Fibroblast of the aortic adventitia (primary cell): ENCODE data around the gene PRRC2C. TPM values are rescaled to one million over a fixed set of nuclear protein-coding genes. Genes with fewer than 3 reads are reported as not detected.

Experiments
- DNase-seq: peaks from one replicate; pipeline ENCODE4 v3.0.0-alpha.2; 2010; ENCODE audit warnings: low read depth
- H3K4me3 ChIP-seq: 2 replicates; pipeline ENCODE4 v1.5.1; 2011; ENCODE audit warnings: low read depth, mild to moderate bottlenecking, control low read depth, low read length, moderate library complexity
- total RNA-seq: library from RNA; depleted of rRNA; stranded (reverse); fragments of >200 nt; gene quantifications from 2 replicates; pipeline ENCODE4 v1.2.3, GENCODE V29; 2012; ENCODE audit warnings: low replicate concordance
- TF ChIP-seq, protein P1 (sequence below): IDR thresholded peaks from 2 replicates; pipeline ENCODE4 v1.5.1; 2011; ENCODE audit warnings: mild to moderate bottlenecking, low read length, control low read depth, inconsistent platforms; ENCODE audit not compliant: insufficient read depth

The PRRC2C gene
- total RNA-seq, 1 donor: 79.3 TPM

DNA sequence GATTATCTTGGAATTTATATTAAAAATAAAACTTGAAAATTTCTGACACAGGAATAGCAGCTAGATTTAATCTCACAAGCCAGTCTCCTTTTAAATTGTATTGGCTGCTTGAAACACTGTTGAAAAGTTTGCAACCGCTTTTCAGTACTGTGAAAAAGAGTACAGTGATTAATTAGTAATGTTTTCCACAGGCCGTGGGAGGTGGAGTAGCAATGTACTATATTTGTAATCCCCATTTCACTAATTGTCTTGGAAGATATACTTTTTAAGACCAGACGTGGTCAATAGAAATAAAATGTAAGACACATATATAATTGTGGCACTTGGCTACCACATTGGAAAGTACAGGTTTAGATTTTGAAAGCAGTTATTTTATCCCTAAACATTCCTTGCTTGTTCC is 95.9 kb downstream of the PRRC2C start:
- H3K4me3 ChIP-seq: no peak overlapping the region
- no peak for DNase-seq
- TF ChIP-seq, protein P1, sequence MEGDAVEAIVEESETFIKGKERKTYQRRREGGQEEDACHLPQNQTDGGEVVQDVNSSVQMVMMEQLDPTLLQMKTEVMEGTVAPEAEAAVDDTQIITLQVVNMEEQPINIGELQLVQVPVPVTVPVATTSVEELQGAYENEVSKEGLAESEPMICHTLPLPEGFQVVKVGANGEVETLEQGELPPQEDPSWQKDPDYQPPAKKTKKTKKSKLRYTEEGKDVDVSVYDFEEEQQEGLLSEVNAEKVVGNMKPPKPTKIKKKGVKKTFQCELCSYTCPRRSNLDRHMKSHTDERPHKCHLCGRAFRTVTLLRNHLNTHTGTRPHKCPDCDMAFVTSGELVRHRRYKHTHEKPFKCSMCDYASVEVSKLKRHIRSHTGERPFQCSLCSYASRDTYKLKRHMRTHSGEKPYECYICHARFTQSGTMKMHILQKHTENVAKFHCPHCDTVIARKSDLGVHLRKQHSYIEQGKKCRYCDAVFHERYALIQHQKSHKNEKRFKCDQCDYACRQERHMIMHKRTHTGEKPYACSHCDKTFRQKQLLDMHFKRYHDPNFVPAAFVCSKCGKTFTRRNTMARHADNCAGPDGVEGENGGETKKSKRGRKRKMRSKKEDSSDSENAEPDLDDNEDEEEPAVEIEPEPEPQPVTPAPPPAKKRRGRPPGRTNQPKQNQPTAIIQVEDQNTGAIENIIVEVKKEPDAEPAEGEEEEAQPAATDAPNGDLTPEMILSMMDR: no peak

DNA sequence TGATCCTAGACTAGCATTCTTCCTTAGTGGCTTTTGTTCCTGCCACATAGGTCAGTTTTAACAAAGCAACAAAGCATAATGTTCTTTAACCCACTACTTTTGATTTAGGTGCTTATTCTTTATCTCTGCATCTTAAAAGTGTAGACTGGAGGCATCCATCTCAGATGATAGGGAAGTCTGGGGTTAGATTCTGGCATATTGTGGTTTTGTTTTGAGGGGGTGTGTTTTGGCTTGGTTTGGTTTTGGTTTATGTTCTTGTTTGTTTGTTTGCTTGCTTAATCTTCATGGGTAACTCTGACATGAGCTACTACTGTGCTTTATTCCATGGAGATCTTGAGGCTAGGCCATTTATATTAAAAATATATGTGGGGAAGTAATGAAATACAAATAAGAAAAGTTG is 96.4 kb downstream of the PRRC2C start:
- TF ChIP-seq, protein P1: no peak
- H3K4me3 ChIP-seq: no peak overlapping the region
- DNase-seq: no peak

DNA sequence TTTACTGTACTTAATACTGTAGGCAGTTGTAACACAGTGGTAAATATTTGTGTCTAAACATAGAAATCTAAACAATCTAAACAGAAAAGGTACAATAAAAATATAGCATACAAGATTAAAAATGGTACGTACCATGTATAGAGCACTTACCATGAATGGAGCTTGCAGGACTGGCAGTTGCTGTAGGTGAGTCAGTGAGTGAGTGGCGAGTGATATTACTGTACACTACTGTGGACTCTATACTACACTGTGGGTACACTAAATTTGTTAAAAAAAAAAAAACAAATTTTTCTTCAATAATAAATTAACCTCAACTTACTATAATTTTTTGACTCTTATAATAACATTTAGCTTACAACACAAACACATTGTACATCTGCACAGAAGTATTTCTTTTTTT is 97.3 kb downstream of the PRRC2C start:
- TF ChIP-seq, protein P1: no peak
- DNase-seq: no peak
- no peak overlapping the region for H3K4me3 ChIP-seq

DNA sequence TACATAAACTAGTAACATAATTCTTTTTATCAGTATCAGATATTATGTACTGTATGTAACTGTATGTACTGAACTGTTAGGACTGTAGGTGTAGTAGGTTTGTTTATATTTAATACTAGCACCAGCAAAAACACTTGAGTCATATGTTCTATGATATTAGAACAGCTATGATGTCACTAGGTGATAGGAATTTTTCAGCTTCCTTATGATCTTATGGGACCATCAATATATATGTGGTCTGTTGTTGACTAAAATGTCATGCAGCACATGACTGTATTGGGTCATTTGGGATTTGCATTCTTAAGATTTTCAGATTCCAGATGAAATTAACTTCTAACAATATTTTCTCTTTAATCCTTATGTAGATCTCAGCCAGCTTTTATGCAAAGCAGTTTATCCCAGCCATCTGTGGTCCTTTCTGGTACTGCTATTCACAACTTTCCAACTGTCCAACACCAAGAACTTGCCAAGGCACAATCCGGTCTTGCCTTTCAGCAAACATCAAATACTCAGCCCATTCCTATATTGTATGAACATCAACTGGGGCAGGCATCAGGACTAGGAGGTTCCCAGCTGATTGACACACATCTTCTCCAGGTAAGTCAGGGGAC is 98.4 kb downstream of the PRRC2C start:
- TF ChIP-seq, protein P1: no peak
- H3K4me3 ChIP-seq: no peak overlapping the region
- no peak for DNase-seq

DNA sequence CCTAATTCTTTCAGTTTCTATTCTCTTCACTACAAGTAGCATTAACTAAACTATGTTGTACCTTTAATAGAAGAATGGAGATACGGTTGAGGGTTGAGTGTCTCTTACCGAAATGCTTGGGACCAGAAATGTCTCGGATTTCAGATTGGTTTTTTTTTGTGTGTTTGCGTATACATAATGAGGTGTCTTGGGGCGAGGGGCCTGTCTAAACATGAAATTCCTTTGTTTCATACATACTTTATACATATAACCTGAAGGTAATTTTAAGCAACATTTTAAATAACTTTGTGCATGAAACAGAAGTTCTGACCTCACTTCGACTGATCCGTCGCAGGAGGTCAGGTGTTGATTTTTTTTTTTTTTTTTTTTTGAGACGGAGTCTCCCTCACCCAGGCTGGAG is 100.4 kb downstream of the PRRC2C start:
- TF ChIP-seq, protein P1: no peak
- H3K4me3 ChIP-seq: no peak overlapping the region
- no peak for DNase-seq

DNA sequence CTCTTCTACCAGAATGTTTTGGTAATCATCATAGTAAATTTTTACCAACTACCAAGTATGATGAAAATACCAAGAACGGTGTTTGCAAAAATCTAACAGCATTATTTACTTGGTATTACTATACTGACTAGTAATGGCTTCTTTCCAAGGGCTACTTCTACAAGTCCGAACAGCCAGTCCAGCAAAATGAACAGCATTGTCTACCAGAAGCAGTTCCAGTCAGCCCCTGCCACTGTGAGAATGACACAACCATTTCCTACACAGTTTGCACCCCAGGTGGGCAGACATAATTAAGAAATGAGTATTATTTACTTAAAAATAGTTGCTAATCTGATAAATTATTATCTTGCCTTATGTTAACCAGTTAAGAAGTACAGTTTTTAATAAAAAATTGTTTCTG is 102.9 kb downstream of the PRRC2C start:
- DNase-seq: no peak
- TF ChIP-seq, protein P1: no peak
- H3K4me3 ChIP-seq: no peak overlapping the region

DNA sequence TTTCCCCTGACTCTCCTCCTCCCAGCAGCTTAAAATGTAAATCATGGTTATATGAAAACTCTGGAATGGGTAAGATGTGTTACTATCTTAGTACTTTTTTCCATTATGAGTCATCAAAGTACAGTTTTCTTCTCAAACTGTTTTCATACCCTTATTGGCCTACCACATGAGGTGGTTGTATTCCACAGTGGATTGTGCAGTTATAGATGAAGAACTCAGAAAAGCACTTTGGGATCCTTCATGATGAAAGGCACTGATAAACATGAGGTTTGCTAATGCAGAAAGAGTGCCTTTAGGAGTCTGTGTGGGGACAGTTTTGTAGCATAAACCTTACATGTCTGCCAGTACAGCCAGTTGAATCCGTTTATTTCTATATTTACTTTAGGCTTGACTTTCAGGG is 104.7 kb downstream of the PRRC2C start:
- no peak overlapping the region for H3K4me3 ChIP-seq
- TF ChIP-seq, protein P1: no peak
- DNase-seq: peak; percentile 39
